ENCODE measurements around the gene MYOCOS.
"Not testable (repeated sequence)": the region's sequence is repeated elsewhere in the genome, so short reads cannot be mapped to it uniquely, and the experiment has no call there.

GRCh38 chr1:171615122-171615906, 6.7 kb upstream of the MYOCOS start:
- TF ChIP-seq CTCF (conservative IDR thresholded peaks at IDR 0.05); ZFX (IDR thresholded peaks at IDR 0.05): not testable (repeated sequence)

Measured in C4-2B (cell line).